ENCODE results near the gene CIAO2A. TPM values are rescaled to one million over a fixed set of nuclear protein-coding genes. Genes with fewer than 3 reads are reported as not detected.
"Not testable (repeated sequence)": the region's sequence is repeated elsewhere in the genome, so short reads cannot be mapped to it uniquely, and the experiment has no call there.

Gene CIAO2A
- total RNA-seq, 4 donors from 2014 or later = 22.9 to 46.9 (median 32.7) TPM

DNA sequence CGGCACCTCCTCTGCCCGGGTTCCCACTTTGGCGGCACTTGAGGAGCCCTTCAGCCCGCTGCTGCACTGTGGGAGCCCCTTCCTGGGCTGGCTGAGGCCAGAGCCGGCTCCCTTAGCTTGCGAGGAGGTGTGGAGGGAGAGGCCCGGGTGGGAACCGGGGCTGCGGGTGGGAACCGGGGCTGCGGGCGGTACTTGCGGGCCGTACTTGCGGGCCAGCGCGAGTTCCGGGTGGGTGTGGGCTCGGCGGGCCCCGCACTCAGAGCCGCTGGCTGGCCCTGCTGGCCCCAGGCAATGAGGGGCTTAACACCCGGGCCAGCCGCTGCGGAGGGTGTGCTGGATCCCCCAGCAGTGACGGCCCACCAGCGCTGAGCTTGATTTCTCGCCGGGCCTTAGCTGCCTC is 32.9 kb downstream of the CIAO2A start:
- Histone ChIP-seq H3K4me3 (no peak overlapping the region), H3K27ac (no peak overlapping the region), H3K4me1 (no peaks in the 10 kb centered on the region), H3K9me3 (no peaks in the 10 kb centered on the region), H3K36me3 (no peaks in the 10 kb centered on the region), H3K27me3 (no peaks in the 10 kb centered on the region)
- no peak for TF ChIP-seq POLR2A (IDR thresholded peaks at IDR 0.05)
- TF ChIP-seq EP300 (IDR thresholded peaks at IDR 0.05) = no peak
- TF ChIP-seq, protein P1, sequence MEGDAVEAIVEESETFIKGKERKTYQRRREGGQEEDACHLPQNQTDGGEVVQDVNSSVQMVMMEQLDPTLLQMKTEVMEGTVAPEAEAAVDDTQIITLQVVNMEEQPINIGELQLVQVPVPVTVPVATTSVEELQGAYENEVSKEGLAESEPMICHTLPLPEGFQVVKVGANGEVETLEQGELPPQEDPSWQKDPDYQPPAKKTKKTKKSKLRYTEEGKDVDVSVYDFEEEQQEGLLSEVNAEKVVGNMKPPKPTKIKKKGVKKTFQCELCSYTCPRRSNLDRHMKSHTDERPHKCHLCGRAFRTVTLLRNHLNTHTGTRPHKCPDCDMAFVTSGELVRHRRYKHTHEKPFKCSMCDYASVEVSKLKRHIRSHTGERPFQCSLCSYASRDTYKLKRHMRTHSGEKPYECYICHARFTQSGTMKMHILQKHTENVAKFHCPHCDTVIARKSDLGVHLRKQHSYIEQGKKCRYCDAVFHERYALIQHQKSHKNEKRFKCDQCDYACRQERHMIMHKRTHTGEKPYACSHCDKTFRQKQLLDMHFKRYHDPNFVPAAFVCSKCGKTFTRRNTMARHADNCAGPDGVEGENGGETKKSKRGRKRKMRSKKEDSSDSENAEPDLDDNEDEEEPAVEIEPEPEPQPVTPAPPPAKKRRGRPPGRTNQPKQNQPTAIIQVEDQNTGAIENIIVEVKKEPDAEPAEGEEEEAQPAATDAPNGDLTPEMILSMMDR (IDR thresholded peaks at IDR 0.05) = no peak
- WGBS, 2 donors = 79 to 99% methylated on average over 12 to 22 of the region's 29 CpGs
- no peak for DNase-seq (ENCODE audit: low spot score in 2 of 2)

DNA sequence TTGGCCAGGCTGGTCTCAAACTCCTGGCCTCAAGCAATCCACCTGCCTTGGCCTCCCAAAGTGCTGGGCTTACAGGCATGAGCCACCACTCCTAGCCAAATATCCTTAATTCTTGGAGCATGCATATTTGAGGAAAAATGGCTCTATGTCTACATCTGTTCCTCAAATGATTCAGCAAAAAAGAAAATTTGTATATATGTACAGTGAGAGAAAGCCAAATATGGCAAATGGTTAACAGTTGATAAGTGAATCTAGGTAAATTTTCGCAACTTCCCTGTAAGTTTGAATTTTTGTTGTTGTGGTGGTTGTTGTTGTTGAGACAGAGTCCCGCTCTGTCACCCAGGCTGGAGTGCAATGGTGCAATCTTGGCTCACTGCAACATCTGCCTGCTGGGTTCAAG is 34.5 kb downstream of the CIAO2A start:
- DNase-seq (ENCODE audit: low spot score in 2 of 2); H3K36me3 ChIP-seq; H3K9me3 ChIP-seq; H3K27ac ChIP-seq; H3K4me1 ChIP-seq; H3K4me3 ChIP-seq; H3K27me3 ChIP-seq: not testable (repeated sequence)
- 95 to 97% methylated on average over 2 of the region's 2 CpGs for WGBS, 2 donors

DNA sequence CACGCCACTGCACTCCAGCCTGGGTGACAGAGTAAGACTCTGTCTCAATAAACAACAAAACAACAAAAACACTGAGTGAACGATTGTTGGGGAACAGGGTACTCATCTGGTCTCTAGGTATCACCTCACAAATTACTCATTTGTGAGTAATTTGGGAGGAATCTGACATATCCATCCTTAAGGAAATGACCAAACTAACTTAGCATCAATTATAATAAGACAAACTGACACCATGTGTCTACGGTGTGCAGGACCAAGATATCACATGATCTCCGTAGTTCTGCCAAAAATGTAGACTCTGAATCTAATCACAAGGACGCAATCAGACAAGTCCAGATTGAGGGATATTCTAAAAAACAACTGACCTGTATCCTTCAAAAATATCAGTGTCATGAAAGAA is 35.4 kb downstream of the CIAO2A start:
- Histone ChIP-seq H3K4me3 (no peak overlapping the region), H3K9me3 (no peaks in the 10 kb centered on the region), H3K36me3 (no peaks in the 10 kb centered on the region), H3K27me3 (no peaks in the 10 kb centered on the region), H3K27ac (no peak overlapping the region), H3K4me1 (no peaks in the 10 kb centered on the region)
- DNase-seq (ENCODE audit: low spot score in 2 of 2) = no peak
- WGBS, 2 donors = 81 to 86% methylated on average over 5 of the region's 5 CpGs
- TF ChIP-seq, protein P1 (IDR thresholded peaks at IDR 0.05) = no peak
- TF ChIP-seq EP300 (IDR thresholded peaks at IDR 0.05) (no peak), POLR2A (IDR thresholded peaks at IDR 0.05) (no peak)

DNA sequence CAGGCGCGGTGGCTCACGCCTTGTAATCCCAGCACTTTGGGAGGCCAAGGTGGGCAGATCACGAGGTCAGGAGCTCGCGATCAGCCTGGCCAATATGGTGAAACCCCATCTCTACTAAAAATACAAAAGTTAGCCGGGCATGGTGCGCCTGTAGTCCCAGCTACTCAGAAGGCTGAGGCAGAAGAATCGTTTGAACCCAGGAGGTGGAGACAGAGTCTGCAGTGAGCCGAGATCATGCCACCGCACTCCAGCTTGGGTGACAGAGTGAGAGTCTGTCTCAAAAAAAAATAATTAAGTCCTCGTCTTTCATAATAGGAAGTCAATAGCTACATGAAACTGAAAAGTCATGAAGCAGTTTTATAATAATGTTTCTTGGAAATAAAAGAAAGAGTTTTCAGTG is 40.0 kb downstream of the CIAO2A start:
- not testable (repeated sequence) for H3K9me3 ChIP-seq; H3K4me3 ChIP-seq; DNase-seq (ENCODE audit: low spot score in 2 of 2); H3K36me3 ChIP-seq; H3K27me3 ChIP-seq; H3K27ac ChIP-seq
- H3K4me1 ChIP-seq = peaks cover 0 to 10% (median 0%) of the 10 kb centered on the region in 4 donors
- WGBS, 2 donors = 77 to 85% methylated on average over 12 of the region's 12 CpGs

DNA sequence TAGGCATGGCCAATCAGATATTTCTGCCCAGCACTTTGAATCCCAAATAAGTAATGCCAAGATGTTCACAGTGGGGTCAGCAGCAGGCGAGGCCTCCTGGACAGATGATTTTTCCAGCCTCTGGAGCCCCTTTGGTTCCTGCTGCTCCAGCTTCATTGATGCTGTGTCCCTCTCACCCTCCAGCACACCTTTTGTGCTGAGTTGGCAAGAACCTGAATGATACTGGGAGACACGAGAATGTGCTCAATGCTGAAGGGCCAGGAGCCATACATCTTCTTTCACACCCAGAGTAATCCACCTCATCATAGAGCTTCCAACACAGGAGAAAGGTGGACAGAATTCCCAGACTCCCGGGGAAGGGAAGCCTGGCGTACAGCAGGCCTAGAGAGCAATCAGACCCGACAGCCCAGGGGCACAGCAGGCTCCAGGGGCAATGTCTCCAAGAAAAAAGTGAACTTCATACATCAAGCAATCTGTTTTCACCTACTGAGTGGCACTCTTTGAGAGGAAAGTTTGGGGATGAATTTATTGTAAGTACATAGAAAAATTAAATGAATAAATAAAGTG is 40.6 kb downstream of the CIAO2A start:
- Histone ChIP-seq H3K36me3 (no peaks in the 10 kb centered on the region), H3K27ac (no peak overlapping the region), H3K4me3 (no peak overlapping the region), H3K27me3 (no peaks in the 10 kb centered on the region), H3K4me1 (peaks cover 0 to 10% (median 0%) of the 10 kb centered on the region in 4 donors), H3K9me3 (no peaks in the 10 kb centered on the region)
- DNase-seq (ENCODE audit: low spot score in 2 of 2) = no peak
- WGBS, 2 donors = 91 to 93% methylated on average over 5 of the region's 5 CpGs
- no peak for TF ChIP-seq POLR2A (IDR thresholded peaks at IDR 0.05)
- TF ChIP-seq EP300 (IDR thresholded peaks at IDR 0.05) = no peak
- TF ChIP-seq, protein P1 (IDR thresholded peaks at IDR 0.05) = no peak

DNA sequence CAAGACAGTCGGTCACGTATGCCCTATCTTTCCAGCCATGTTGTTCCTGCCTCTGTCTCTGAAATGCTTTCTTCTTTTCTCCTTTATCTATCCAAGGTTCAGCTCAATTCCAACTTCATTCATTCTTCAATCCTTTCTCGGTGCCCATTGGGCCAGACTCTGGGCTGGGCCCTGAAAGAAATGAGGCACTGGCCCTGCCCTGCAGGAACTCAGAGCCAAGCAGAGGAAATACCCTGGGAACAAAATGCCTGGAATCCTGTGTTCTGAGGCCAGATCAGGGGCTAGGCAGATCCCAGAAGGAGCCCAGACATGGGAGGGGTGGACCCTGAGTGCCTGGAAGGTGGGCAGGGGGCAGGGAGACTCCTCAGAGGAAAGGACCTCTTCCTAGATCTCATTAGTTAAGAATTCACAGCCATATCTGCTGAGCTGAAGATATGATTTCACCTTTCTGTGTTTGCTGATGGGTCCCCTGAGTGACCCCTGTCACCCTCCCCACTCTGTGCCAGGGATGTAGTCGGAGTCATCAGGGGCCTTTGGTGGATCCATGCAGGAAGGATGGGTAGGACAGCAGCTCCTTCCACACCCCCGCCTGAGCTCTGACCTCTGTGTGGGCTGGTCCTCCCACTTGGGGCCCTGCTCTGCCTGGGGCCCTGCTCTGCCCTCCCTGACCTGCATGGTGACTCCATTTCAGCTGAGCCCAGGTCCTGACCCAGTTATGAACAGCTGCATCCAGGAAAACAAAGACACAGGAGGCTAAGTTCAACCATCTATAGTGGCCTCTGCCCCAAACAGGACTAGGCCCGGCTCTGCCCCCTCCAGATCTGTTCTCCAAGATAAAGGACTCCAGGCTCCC is 42.0 kb downstream of the CIAO2A start:
- Histone ChIP-seq H3K9me3 (no peaks in the 10 kb centered on the region), H3K27me3 (peaks cover 0 to 12% of the 10 kb centered on the region in 2 donors), H3K4me1 (peaks cover 0 to 20% (median 8%) of the 10 kb centered on the region in 4 donors), H3K27ac (no peak overlapping the region), H3K4me3 (no peak overlapping the region), H3K36me3 (no peaks in the 10 kb centered on the region)
- WGBS, 2 donors = 69 to 73% methylated on average over 5 to 6 of the region's 6 CpGs
- no peak for DNase-seq (ENCODE audit: low spot score in 2 of 2)
- TF ChIP-seq, protein P1 (IDR thresholded peaks at IDR 0.05) = no peak
- TF ChIP-seq POLR2A (IDR thresholded peaks at IDR 0.05) (no peak), EP300 (IDR thresholded peaks at IDR 0.05) (no peak)

Data from tibial nerve (tissue), 4 donors.